ENCODE results near the gene APOL1.
"Not testable (repeated sequence)": the region's sequence is repeated elsewhere in the genome, so short reads cannot be mapped to it uniquely, and the experiment has no call there.

The APOL1 gene

GRCh38 chr22:36247955-36248354, 5.0 kb upstream of the APOL1 start:
- DNase-seq, result no peak

GRCh38 chr22:36249160-36249559, 3.8 kb upstream of the APOL1 start:
- DNase-seq, result no peak

- DNase-seq, result not testable (repeated sequence)
These were observed 2.5 kb upstream of the APOL1 start for GRCh38 chr22:36250292-36250960.

GRCh38 chr22:36251979-36252608, 839 bp upstream of the APOL1 start:
- DNase-seq, result not testable (repeated sequence)

GRCh38 chr22:36253523-36254490, 874 bp downstream of the APOL1 start:
- DNase-seq, result no peak

GRCh38 chr22:36255572-36255971, 2.6 kb downstream of the APOL1 start:
- DNase-seq, result not testable (repeated sequence)

GRCh38 chr22:36256478-36256877, 3.5 kb downstream of the APOL1 start:
- no peak for DNase-seq

GRCh38 chr22:36257308-36257707, 4.4 kb downstream of the APOL1 start:
- no peak for DNase-seq

- no peak for DNase-seq
These were observed 5.2 kb downstream of the APOL1 start for GRCh38 chr22:36257948-36258670.

GRCh38 chr22:36258701-36259614, 6.0 kb downstream of the APOL1 start:
- DNase-seq, result peak; percentile 70

GRCh38 chr22:36259615-36260300, 6.8 kb downstream of the APOL1 start:
- DNase-seq, result no peak

GRCh38 chr22:36261675-36262074, 8.7 kb downstream of the APOL1 start:
- DNase-seq, result not testable (repeated sequence)

GRCh38 chr22:36262307-36262706, 9.4 kb downstream of the APOL1 start:
- not testable (repeated sequence) for DNase-seq

GRCh38 chr22:36263216-36263673, 10.3 kb downstream of the APOL1 start:
- not testable (repeated sequence) for DNase-seq

GRCh38 chr22:36263886-36264664, 11.1 kb downstream of the APOL1 start:
- not testable (repeated sequence) for DNase-seq

- DNase-seq, result peak; percentile 61
These were observed 14.1 kb downstream of the APOL1 start for GRCh38 chr22:36267058-36267457.

- DNase-seq, result no peak
These were observed 15.1 kb downstream of the APOL1 start for GRCh38 chr22:36267896-36268485.

GRCh38 chr22:36271231-36271630, 18.3 kb downstream of the APOL1 start:
- DNase-seq, result not testable (repeated sequence)

- not testable (repeated sequence) for DNase-seq
These were observed 19.0 kb downstream of the APOL1 start for GRCh38 chr22:36271951-36272350.

- no peak for DNase-seq
These were observed 21.6 kb downstream of the APOL1 start for GRCh38 chr22:36274531-36274930.

Data from NCI-H510A treated with DMSO at 0.1 percent for 48 hours (cell line).